Measurements from ENCODE around the gene CYB5D1.
A peak's percentile ranks its signal among the peaks of the same experiment; 100 is the strongest.

CYB5D1 gene

DNA sequence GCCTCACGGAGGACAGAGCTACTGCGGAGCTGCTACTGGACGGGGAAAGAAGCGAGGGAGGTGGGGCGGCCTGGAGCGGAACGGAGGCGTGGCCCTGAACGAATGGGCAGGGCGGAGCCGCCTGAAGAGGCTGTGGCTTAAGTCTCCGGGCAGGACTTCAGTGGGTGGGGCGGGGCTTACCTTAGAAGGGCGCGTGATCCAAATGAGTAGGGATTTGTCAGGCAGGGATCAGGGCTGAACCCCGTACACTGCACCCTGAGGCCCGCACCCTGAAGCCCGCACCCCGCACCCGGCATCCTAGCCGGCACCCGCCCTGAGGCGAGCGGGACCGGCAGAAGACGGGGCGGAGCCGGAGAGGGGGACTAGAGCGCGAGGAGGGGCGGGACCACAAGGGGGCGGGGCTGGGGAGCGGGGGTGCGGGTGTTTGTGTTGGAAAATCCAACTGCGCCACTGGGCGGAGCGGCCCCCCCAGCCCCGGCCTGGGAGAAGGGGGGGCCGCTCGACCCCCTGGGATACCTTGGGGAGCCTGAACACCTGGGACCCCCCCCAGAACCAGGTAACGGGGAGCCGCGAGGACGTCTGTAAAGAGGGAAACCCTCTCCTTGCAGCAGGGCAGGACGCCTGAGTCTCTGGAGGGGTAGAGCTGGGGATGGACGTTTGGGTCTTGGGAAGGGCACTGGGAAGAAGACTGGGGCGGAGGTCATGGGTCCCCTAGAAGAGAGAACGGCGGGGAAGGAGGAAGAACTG, 23.8 kb upstream of the CYB5D1 start, which contains the start of gene KDM6B:
KDM6B (plus strand) TSS at position 423 of the 747 bp plus-strand sequence. CDS start 11,338 bp downstream, outside the sequence.
- peak; percentile 91 for DNase-seq

DNA sequence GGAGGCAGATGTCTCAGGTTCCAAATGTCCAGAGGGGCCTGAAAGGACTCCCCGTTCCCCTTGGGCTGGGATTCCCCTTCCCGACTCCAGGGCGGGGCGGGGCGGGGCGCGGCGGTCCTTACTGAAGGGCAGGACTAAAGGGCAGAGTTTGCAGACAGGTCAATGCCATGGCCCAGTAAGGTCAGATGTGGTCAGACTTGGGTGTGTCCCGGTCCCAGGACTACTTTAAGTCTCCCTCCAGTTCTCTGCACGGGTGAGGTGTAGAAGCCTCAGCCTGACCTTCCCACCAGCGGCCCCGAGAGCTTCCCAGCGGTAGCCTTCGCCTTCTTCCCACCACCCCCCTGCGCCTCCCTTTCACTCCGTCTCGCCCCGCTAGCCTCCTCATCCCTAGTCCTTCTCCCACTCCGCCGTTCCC, 23.3 kb upstream of the CYB5D1 start:
- peak; percentile 28 for DNase-seq

DNA sequence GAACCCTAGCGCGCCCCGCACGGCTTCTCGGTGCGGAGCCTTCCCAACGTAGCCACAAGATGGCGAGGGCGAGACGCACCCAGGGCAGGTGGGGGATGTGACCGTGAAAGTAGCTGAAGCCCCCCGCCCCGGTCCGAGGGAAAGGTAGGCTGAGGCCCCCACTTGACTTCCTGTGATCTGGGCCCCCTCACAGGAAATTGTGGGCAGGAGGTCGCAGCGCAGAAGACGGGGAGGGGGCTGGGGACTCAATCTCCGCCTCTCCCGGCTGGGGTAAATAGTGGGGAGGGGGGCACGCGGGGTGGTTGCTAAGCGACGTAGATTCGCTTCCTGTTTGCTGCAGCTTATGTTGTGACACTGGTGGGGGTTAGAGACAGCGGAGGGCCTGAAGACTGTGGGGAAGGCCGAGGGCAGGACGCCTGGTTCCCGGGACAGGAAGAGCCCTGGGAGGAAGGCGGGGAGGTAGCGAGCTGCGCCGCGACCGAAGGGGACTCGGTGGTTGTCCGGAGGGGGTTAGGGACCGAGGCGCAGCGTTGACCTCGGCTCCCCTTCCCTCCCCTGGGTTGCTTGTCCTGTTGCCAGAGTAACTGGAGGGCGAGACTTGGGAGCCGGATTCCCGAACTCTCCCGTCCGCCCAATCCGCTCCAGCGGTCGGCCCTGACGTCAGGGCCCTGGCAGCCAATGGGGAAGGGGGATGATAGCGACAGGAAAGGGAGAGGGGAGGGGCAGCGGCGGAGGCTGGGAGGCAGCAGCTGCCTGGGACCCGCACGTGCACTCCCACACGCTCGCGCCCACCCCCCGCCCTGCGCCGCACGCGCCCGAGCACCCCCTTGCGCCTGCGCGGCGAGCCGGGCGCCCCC, 22.6 kb upstream of the CYB5D1 start:
- peak; percentile 96 for DNase-seq

DNA sequence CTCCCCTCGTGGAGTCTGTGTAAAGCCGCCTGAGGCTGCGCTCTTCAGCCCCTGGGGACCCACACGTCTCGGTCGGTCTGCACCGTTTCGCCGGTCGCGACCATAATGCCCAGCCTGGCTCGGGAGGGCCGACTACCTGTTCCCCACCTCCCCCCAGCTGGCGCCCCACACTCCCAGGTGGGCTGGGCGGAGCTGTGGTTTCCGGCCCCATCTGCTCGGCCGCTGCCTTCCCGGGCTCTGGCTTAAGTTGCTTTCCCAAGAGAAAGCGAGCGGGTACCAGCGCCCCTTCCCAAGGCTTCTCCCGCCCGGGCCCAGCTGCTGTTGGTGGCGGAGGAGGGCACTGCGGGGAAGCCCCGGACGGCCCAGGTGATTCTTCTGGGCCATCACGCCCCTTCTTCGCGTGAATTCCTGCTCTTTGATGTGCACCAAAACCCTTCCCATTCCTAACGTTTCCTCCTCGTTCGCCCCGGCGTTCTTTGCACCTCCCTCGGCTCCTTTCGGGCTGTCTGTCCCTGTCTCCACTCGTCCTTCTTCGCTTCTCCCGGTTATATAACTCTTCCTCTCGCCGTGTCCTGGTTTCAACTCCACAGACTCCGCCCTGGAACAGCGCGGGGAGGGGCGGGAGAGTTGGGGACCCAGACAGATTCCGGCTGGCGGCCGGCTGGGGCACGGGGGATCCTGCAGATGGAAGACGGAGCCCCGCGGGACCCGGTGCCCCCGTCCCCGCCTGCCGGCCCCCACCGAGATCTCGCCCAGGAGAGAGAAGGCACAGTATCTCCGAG, 21.8 kb upstream of the CYB5D1 start:
- no peak for DNase-seq

DNA sequence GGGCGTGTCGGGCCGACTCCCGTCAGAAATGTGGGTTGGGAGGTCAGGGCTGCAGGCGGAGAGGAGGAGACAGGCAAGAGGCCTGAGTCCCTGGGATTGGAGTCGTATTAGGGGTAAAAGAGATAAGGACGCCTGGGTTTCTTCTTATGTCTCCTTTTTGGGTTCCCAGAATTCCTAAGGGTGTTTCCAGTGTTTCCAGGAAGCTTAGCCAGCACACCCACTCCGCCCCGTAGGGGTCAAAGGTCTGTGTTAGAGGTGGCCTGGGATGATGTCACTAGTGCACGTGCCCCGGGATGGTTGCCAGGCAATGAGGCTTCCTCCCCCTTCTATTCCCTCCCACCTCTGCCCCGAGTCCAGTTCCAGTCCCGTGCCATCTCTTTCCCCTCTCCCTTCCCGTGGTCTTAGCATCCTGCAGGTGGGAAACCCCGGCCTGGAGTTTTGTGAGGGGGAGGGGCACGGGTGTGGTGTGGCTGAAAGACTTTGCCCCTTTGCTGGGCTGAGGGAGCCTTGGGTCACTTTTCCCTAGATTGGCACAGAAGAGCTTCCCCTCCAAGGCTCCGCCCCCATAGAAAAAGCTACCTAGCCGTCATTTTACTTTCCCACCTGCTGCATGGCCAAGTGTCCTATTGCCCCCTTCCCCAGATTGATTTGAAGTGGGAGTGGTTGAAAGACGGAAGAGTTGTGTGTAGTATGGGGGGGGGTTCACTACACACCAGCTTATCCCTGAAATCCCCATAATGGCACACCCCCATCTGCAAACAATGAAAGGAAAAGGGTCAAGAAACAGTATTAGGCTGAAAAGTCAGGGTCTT, 21.0 kb upstream of the CYB5D1 start:
- peak; percentile 100 for DNase-seq

DNA sequence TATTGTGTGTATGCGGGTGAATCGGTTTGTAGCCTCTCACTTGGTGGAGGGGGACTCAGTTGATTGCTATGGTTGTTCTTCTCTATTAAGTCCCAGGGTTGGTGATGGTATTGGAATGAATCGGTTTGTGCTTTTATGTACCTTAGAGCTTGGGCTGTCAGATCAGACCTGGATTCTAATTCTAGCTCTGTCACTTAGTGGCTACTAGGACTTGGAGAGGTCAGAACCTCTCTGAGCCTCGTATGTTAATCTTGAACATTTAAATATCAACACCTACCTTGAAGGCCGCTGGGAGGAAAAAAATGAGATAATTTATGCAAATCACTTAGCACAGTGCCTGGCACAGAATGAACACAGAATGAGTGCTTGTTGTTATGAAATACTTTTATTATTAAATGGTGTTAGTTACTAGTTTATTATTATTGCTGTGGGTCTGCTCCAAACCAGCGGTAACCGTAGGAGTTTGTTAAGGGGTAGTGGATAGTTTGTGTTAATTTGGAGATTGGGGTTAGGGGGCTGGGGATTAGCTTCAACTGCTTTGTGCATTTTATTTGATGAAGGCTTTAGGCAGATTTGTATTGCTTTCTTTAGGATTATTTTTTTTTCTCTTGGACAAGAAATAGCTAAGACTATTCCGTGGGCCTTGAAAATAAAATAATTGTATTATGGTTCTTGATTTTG, 20.3 kb upstream of the CYB5D1 start:
- DNase-seq = peak; percentile 65

DNA sequence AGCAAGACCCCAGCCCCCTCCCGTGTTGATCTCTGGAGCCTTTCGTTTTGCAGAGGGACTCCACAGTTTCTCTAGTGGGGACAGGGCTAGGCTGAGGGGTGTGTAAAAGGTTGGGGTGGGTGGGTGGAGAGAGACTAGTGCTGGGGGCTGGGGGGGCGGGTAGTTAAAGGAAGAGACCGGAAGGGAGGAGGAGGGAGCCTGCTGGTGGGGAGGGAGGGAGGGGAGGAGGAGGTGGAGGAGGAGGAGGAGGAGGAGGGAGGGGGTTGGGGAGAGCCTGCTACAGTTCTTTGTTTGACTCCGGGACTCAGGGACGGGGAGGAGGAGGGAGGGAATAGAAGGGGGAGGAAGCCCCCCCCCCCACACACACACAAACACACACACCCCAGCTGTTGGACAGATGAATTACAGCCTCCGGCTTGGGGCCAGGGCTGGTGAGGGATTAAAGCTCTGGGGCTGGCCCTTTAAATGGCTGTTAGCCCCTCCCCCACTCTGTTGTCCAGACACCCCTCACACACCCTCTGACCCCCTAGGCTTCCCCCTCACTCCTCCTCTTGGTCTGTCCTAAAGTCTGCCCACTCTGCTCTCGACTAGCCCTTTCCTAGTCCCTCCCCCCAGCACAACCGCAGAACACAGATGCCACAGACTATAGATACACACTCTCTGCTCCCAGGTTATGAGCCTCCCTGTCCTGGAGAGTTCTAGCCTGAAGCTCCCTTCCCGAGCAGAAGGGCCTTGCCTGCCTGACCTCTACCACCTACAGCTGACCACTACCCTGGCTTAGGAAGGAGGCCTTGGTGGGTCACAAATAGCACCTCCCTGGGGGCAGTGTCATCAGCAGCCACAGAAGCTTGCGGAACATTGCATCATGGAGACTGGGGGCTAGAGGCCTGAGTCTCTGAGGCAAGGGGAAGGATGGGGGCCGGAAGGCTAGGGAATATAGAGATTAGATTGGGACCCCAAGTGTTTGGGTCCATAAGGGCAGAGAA, 19.4 kb upstream of the CYB5D1 start:
- peak; percentile 73 for DNase-seq

DNA sequence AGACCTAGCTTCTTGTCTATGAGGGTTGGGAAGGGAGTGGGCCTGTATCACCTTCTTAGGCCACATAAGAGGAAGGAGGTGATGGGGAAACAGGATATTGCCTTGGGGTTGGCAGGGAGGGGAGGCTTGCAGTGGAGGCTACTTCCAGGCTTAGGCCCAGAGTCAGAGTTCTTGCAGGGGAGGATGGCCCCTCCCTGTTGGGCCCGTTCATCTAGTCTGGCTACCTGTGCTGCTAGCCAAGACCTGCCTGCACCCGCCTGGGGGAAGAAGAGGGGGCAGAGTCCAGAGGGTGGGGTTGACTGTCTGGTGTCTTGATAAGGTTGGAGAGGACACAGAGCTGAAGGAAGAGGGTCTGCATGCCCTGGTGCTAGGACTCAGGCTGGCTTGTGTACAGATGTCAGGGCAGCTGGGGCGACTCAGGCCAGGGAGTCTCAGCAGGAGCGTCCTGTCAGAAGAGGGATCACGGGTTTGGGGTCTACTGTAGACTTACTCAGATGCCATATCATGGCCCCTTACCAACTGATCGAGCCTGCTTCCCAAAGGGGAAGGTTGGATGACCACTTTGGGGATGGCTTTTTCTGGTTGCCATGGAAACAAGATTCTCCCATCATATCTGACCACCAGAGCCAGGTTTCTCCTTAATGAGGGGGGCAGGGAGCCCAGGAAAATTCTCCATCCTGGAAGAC, 18.5 kb upstream of the CYB5D1 start:
- DNase-seq = peak; percentile 35

DNA sequence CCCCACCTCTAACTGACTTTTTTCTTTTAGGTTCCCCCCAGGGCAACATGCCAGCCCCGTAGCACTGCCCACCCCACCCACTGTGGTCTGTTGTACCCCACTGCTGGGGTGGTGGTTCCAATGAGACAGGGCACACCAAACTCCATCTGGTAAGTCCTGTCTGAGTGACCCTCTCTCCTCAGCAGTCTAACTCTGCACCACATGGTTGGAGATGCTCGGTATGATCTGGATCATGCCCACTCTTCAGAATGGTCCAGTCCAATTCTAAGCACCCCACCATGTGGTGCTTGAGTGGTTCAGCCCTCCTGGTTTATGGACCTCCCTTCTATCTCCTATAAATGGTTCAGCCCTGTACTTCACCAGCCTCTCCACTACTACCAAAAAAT, 17.9 kb upstream of the CYB5D1 start:
- peak; percentile 81 for DNase-seq

DNA sequence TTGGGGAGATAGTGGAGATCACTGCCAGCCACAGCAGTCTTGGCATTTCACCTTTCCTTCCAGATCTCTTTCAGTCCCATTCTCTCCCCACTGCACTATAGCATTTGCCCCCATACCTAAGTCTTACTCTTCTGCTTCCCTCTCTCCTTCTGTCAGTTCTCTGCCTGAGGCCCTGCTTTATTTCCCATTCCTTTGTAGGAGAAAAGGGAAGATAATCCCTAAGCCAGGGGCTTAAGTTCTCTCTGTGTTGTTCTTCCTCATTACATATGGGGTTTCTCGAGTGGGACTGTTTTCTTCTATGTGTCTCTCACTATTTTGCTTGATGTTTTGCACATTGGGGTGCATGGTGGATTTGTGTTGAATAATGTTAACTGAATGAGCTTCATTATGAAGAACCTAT, 17.4 kb upstream of the CYB5D1 start:
- no peak for DNase-seq

DNA sequence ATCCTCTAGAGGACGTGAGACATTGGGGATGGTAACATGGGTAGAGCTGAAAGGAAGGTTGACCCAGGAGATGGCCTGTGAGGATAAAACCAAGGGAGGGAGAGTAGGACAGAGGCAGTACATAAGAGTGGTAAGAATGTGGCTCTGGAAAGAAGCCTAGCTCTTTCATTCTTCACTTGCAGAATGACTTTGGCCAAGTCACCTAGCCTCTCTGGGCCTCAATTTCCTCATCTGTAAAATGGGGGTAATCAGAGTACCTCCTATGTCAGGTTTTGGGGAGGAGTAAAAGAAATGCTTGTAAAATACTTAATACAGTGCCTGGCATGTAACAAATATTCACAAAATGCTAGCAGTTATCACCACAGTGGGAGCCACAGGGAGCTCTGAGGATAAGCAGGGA, 16.9 kb upstream of the CYB5D1 start:
- no peak for DNase-seq

DNA sequence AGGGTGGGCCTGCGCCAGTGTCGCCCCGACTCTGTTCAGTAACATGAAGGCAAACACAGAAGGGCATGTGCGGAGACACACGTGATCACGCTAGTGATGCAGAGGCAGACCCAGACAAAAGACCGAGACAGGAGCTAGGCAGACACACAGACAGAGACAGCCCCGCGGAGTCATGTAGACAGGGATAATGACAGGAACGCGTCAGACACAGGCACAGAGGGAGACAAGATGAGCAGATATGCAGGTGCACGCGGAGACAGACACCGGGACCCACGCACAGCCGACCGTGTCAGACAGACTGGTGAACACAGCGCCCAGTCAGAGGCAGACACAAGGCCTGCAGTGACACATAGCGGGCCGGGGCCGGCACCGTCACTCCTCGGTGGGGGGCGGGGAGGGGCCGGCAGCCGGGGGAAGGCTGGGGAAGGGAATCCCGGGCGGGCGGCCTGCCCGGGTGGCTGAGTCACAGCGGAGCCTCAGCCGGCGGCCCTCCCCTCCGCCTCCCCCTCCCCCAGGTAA, 16.3 kb upstream of the CYB5D1 start:
- DNase-seq = peak; percentile 67

DNA sequence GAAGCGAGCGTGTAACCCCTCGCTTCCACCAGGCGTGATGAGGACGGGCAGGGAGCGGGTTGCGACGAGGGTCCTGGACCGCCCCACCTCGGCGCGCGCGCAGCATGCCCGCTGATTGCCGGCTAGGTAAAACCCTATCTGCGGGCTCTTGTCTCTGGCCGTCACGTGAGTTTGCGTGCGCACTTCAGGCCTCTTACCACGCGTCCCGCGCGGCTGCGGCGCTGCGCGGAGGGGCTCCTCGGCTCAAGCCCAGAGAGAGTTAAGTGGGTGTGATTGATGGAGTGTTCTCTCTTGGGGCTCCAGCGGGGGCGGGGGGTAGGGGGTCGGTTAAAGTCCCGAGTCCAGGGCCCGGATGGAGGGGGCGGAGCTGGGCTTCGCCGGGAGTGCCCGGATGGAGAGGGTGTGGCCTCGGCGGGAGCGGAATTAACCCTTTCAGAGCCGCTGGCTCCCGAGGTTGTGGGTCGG, 15.9 kb upstream of the CYB5D1 start:
- peak; percentile 81 for DNase-seq

DNA sequence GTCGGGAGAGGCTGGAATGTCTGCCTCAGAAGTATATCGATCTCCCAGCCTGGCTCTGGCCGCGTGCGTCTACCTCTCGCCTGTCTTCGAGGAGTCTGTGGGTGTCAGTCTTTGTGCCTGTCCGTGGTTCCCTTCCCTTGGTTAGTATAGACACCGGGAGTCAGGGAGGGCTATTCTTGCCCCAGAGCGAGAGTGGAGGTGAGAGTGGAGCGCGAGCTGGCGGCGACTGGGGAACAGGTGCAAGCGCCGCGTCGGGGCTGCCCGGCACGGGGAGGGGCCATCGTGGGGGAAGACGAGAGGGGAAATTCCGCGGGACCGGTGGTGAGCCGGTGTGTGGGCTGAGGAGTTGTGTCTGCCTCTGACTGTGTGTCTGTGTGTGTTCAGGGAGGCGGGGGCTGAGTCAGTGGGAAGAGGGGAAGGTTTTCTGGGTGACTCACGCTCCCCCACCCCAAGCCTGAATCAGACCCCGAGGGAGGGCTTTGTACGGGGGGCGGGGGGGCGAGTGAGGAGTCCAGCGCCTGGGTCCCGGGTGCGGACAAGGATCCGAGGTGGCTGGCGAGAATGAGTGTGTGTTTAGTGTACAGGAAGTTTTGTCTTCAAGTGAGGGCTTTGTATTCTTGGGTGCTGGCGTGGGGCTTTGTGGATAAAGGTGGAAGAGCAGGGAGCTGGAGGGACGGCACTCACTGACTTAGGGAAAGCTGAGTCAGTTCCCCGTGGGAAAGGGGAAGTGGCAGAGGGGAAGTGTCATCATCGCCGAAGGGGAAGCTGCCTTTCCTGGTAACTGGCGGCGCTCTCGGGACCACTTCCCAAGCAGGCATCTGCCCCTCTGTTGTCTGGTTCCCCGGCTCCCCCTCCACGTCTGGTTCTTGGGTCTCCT, 15.2 kb upstream of the CYB5D1 start:
- peak; percentile 47 for DNase-seq

DNA sequence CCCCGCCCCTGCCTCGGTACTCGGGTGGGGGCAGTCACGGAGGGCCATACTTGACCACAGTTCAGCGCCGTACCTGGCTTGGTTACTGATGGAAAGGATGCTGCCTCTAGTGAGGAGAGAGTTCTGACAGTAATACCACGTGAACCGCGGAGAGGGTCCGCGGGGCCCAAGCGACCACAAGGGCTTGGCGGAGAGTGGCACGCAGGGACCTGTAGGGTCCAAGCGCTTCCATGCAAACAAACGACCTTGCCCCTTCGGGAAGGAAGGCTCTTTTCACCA, 14.6 kb upstream of the CYB5D1 start:
- no peak for DNase-seq

DNA sequence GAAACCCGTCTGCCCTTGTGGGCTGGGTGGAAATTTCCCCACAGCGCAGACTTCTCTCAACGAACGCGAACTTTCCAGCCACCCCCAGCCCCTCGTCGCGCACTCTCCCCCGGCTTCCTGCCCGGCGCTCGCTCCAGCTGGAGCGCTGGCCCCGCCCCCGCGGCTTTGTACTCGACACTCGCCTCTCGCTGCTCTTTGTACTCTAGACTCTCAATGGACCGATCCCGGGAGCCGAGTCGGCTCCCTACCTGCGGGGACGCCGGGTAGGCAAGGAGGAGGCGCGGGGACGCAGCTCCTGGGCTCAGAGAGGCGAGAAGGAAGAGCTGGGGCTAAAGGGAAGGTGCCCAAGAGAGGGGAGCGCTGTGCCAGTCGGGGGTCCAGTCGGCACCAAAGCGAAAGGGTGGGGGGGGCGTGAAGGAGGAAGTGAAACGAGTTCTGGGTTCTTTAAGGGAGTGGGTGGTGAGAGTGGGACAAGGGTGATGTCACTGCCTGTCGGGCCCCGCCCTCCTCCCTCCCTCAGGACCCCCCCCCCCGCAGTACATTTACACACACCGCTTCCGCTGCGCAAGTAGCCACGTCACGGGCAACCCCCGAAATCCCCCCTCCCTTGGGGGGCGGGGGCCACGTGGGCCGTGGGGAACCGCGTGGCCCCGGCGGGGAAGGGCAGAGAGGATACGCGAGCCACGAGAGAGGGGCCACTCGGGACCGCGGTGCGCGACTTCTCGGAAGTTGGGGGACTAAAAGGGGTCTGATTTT, 14.1 kb upstream of the CYB5D1 start:
- DNase-seq = peak; percentile 75

DNA sequence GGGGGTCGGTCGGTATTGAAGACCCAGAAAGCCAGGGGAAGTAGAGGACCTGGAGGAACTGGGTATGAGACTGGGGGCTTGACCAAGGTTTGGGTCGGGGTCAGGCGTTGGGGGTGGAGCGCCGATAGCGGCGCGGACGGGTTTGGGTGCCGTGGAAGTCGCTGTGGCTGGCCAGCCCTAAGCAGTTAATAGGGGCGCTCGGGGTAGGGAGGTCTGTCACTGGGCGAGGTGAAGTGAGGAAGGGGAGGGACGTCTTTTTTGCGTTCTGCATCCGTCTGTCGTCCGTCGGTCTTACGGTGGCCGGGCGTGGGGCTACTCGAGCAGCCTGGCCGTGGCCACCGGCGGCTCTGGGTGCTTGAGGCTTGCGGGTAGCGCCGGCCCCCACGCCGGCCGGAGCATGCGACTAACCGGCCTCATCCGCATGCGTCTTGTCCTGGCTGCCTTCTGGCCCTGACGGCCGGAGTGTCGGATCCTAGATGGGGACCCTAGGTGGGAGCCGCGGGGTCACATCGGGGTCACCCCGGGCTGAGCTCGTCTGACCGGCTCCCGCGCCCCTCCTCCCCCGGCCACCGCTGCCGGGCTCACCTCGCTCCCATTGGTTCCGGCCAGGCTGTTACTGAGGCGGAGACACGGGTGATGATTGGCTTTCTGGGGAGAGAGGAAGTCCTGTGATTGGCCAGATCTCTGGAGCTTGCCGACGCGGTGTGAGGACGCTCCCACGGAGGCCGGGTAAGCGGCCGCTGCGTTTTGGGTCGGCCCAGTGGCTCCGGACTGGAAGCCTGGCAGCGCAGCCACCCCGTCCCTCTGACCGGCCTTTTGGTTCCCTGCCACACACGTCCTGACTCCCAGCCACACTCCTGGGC, 13.3 kb upstream of the CYB5D1 start:
- peak; percentile 95 for DNase-seq
